GM23338 (cell line): ENCODE results near the gene SLC6A19. TPM values are rescaled to one million over a fixed set of nuclear protein-coding genes. Genes with fewer than 3 reads are reported as not detected.

Experiments
- ATAC-seq: fragments of 200-7000 bp; cut with Tn5 transposase; 3 replicates; pipeline ENCODE4 v1.9.1; 2020
- DNase-seq: peaks from one replicate; pipeline ENCODE4 v3.0.0-alpha.2; 2015; ENCODE audit warnings: low spot score
- H2AFZ ChIP-seq: fragments of 200-600 bp; sonication (generic); 2 replicates; pipeline ENCODE4 v1.8.0; 2016; ENCODE audit warnings: antibody characterized with exemption, mild to moderate bottlenecking, moderate library complexity
- H3F3A ChIP-seq: fragments of 200-600 bp; sonication (generic); replicated peaks from 2 replicates; pipeline ENCODE4 v1.8.0; 2017; ENCODE audit warnings: antibody characterized with exemption, mixed run types, low read depth
- H3K27ac ChIP-seq: fragments of 200-600 bp; sonication (generic); 2 replicates; pipeline ENCODE4 v1.6.1; 2016; ENCODE audit warnings: low read depth
- H3K27me3 ChIP-seq: fragments of 200-600 bp; sonication (generic); 2 replicates; pipeline ENCODE4 v1.8.0; 2016; ENCODE audit warnings: mild to moderate bottlenecking, mixed run types, moderate library complexity; ENCODE audit not compliant: insufficient read depth
- H3K36me3 ChIP-seq: fragments of 200-600 bp; sonication (generic); 2 replicates; pipeline ENCODE4 v1.8.0; 2016; ENCODE audit warnings: mild to moderate bottlenecking; ENCODE audit not compliant: insufficient read depth
- H3K4me1 ChIP-seq: fragments of 200-600 bp; sonication (generic); 2 replicates; pipeline ENCODE4 v1.8.0; 2016; ENCODE audit warnings: mild to moderate bottlenecking, moderate library complexity; ENCODE audit not compliant: insufficient read depth
- H3K4me2 ChIP-seq: fragments of 200-600 bp; sonication (generic); 2 replicates; pipeline ENCODE4 v1.7.1; 2017; ENCODE audit warnings: mixed run types
- H3K4me3 ChIP-seq: fragments of 200-600 bp; sonication (generic); 2 replicates; pipeline ENCODE4 v1.6.1; 2016; ENCODE audit warnings: mixed run types
- H3K79me2 ChIP-seq: fragments of 200-600 bp; sonication (generic); replicated peaks from 2 replicates; pipeline ENCODE4 v1.8.0; 2017; ENCODE audit warnings: mild to moderate bottlenecking; ENCODE audit not compliant: insufficient read depth
- H3K9me2 ChIP-seq: fragments of 200-600 bp; sonication (generic); 2 replicates; pipeline ENCODE4 v1.8.0; 2017; ENCODE audit not compliant: insufficient read depth
- H4K20me1 ChIP-seq: fragments of 200-600 bp; sonication (generic); replicated peaks from 2 replicates; pipeline ENCODE4 v1.8.0; 2017; ENCODE audit warnings: mild to moderate bottlenecking; ENCODE audit not compliant: insufficient read depth
- H3K27ac Mint-ChIP-seq: 2 replicates; pipeline ENCODE4 v1.8.0; 2020; ENCODE audit warnings: inconsistent platforms, mild to moderate bottlenecking, moderate library complexity, mixed read lengths
- H3K27me3 Mint-ChIP-seq: 3 replicates; pipeline ENCODE4 v1.8.0; 2022; ENCODE audit warnings: low read depth, mild to moderate bottlenecking, moderate library complexity, mixed read lengths, inconsistent platforms; ENCODE audit not compliant: insufficient read depth, poor library complexity
- H3K36me3 Mint-ChIP-seq: 3 replicates; pipeline ENCODE4 v1.8.0; 2021; ENCODE audit warnings: low read depth, mild to moderate bottlenecking, inconsistent platforms, moderate library complexity, mixed read lengths
- H3K4me1 Mint-ChIP-seq: 3 replicates; pipeline ENCODE4 v1.8.0; 2020; ENCODE audit warnings: mild to moderate bottlenecking, inconsistent platforms, mixed read lengths
- H3K4me3 Mint-ChIP-seq: 3 replicates; pipeline ENCODE4 v1.8.0; 2021; ENCODE audit warnings: moderate library complexity, mild to moderate bottlenecking, inconsistent platforms, mixed read lengths
- H3K9me3 Mint-ChIP-seq: 3 replicates; pipeline ENCODE4 v1.8.0; 2020; ENCODE audit warnings: moderate library complexity, mild to moderate bottlenecking, inconsistent platforms, mixed read lengths
- CREB1 ChIP-seq: fragments of 250-450 bp; sonication (Bioruptor Pico); IDR thresholded peaks from 2 replicates; pipeline ENCODE4 v1.5.0; 2020; ENCODE audit warnings: low read depth, mild to moderate bottlenecking, moderate library complexity
- EZH2 ChIP-seq: fragments of 200-600 bp; sonication (generic); IDR thresholded peaks from one replicate; pipeline ENCODE4 v1.8.0; 2017; ENCODE audit warnings: antibody characterized with exemption, mild to moderate bottlenecking, low read depth; ENCODE audit not compliant: unreplicated experiment
- EZH2phosphoT487 ChIP-seq: fragments of 200-600 bp; sonication (generic); IDR thresholded peaks from one replicate; pipeline ENCODE4 v1.8.1; 2018; ENCODE audit warnings: antibody characterized with exemption; ENCODE audit not compliant: unreplicated experiment
- JUNB ChIP-seq: IDR thresholded peaks from one replicate; pipeline ENCODE4 v1.6.1; 2016; ENCODE audit warnings: antibody characterized with exemption; ENCODE audit not compliant: unreplicated experiment
- NANOG ChIP-seq: IDR thresholded peaks from 2 replicates; pipeline ENCODE4 v1.6.1; 2016; ENCODE audit warnings: antibody characterized with exemption, borderline replicate concordance
- POLR2AphosphoS5 ChIP-seq: IDR thresholded peaks from 2 replicates; pipeline ENCODE4 v1.6.1; 2016; ENCODE audit warnings: antibody characterized with exemption, low read depth
- STAT1 ChIP-seq: IDR thresholded peaks from one replicate; pipeline ENCODE4 v1.6.1; 2016; ENCODE audit warnings: antibody characterized with exemption; ENCODE audit not compliant: unreplicated experiment
- ZNF114 ChIP-seq: fragments of 250-450 bp; sonication (Bioruptor Pico); IDR thresholded peaks from 2 replicates; pipeline ENCODE4 v1.5.0; 2020; ENCODE audit warnings: mild to moderate bottlenecking, moderate library complexity
- ZNF331 ChIP-seq: fragments of 250-450 bp; sonication (Bioruptor Pico); IDR thresholded peaks from 2 replicates; pipeline ENCODE4 v1.5.0; 2020; ENCODE audit warnings: low read depth, mild to moderate bottlenecking, moderate library complexity
- polyA plus RNA-seq: library from polyadenylated mRNA; unstranded; fragments of >200 nt; fragmentation: Nextera tagmentation; extraction: Ambion mirVana; gene quantifications from 2 replicates; pipeline ENCODE4 v1.2.1, GENCODE V29; 2016
- total RNA-seq: library from RNA; depleted of rRNA; stranded (reverse); fragments of >200 nt; shearing (Covaris generic); gene quantifications from 2 replicates; pipeline ENCODE4 v1.2.3, GENCODE V29; 2014
- TF ChIP-seq, protein P1 (sequence below): IDR thresholded peaks from 2 replicates; pipeline ENCODE4 v1.6.1; 2016; ENCODE audit warnings: antibody characterized with exemption
- TF ChIP-seq, protein P2 (sequence below): fragments of 250-450 bp; sonication (Bioruptor Pico); IDR thresholded peaks from 2 replicates; pipeline ENCODE4 v1.5.0; 2020; ENCODE audit warnings: mild to moderate bottlenecking, moderate library complexity
- TF ChIP-seq, protein P3 (sequence below): IDR thresholded peaks from one replicate; pipeline ENCODE4 v1.6.1; 2018; ENCODE audit warnings: antibody characterized with exemption; ENCODE audit not compliant: unreplicated experiment
- TF ChIP-seq, protein P4 (sequence below), 2 experiments: fragments of 200-600 bp in 1 of 2; sonication (generic) in 1 of 2; conservative IDR thresholded peaks; 2 replicates each; pipeline versions ENCODE4 v1.5.1 to v1.6.1; 2016 to 2017; ENCODE audit warnings: antibody characterized with exemption in 2 of 2, low read depth in 2 of 2, mild to moderate bottlenecking in 2 of 2, moderate library complexity in 1 of 2

The SLC6A19 gene
- total and polyA plus RNA-seq, 2 experiments from 2014 or later, result not detected

DNA sequence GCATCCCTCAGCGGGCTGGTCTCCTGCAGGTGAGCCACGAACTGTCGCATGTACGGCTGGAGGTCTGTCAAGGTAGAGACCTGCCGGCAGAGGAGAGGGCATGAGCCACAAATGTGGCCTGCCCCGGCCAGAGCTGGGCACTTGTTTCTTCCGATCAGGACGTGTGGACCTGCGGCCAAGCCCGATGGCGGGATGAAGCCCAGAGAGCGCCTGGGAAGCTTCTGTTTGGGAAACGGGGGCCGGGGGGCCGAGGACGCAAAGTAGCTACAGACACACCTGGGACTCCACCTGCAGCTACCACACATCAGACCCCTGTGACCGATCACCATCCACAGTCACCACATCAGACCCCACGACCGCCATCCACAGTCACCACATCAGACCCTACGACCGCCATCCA lies 70.8 kb downstream of the SLC6A19 start (continued):
- TF ChIP-seq, protein P1, sequence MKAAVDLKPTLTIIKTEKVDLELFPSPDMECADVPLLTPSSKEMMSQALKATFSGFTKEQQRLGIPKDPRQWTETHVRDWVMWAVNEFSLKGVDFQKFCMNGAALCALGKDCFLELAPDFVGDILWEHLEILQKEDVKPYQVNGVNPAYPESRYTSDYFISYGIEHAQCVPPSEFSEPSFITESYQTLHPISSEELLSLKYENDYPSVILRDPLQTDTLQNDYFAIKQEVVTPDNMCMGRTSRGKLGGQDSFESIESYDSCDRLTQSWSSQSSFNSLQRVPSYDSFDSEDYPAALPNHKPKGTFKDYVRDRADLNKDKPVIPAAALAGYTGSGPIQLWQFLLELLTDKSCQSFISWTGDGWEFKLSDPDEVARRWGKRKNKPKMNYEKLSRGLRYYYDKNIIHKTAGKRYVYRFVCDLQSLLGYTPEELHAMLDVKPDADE, result no peak
- TF ChIP-seq NANOG (no peak), ZNF114 (CRISPR knock-in tag) (no peak)
- TF ChIP-seq, protein P2, sequence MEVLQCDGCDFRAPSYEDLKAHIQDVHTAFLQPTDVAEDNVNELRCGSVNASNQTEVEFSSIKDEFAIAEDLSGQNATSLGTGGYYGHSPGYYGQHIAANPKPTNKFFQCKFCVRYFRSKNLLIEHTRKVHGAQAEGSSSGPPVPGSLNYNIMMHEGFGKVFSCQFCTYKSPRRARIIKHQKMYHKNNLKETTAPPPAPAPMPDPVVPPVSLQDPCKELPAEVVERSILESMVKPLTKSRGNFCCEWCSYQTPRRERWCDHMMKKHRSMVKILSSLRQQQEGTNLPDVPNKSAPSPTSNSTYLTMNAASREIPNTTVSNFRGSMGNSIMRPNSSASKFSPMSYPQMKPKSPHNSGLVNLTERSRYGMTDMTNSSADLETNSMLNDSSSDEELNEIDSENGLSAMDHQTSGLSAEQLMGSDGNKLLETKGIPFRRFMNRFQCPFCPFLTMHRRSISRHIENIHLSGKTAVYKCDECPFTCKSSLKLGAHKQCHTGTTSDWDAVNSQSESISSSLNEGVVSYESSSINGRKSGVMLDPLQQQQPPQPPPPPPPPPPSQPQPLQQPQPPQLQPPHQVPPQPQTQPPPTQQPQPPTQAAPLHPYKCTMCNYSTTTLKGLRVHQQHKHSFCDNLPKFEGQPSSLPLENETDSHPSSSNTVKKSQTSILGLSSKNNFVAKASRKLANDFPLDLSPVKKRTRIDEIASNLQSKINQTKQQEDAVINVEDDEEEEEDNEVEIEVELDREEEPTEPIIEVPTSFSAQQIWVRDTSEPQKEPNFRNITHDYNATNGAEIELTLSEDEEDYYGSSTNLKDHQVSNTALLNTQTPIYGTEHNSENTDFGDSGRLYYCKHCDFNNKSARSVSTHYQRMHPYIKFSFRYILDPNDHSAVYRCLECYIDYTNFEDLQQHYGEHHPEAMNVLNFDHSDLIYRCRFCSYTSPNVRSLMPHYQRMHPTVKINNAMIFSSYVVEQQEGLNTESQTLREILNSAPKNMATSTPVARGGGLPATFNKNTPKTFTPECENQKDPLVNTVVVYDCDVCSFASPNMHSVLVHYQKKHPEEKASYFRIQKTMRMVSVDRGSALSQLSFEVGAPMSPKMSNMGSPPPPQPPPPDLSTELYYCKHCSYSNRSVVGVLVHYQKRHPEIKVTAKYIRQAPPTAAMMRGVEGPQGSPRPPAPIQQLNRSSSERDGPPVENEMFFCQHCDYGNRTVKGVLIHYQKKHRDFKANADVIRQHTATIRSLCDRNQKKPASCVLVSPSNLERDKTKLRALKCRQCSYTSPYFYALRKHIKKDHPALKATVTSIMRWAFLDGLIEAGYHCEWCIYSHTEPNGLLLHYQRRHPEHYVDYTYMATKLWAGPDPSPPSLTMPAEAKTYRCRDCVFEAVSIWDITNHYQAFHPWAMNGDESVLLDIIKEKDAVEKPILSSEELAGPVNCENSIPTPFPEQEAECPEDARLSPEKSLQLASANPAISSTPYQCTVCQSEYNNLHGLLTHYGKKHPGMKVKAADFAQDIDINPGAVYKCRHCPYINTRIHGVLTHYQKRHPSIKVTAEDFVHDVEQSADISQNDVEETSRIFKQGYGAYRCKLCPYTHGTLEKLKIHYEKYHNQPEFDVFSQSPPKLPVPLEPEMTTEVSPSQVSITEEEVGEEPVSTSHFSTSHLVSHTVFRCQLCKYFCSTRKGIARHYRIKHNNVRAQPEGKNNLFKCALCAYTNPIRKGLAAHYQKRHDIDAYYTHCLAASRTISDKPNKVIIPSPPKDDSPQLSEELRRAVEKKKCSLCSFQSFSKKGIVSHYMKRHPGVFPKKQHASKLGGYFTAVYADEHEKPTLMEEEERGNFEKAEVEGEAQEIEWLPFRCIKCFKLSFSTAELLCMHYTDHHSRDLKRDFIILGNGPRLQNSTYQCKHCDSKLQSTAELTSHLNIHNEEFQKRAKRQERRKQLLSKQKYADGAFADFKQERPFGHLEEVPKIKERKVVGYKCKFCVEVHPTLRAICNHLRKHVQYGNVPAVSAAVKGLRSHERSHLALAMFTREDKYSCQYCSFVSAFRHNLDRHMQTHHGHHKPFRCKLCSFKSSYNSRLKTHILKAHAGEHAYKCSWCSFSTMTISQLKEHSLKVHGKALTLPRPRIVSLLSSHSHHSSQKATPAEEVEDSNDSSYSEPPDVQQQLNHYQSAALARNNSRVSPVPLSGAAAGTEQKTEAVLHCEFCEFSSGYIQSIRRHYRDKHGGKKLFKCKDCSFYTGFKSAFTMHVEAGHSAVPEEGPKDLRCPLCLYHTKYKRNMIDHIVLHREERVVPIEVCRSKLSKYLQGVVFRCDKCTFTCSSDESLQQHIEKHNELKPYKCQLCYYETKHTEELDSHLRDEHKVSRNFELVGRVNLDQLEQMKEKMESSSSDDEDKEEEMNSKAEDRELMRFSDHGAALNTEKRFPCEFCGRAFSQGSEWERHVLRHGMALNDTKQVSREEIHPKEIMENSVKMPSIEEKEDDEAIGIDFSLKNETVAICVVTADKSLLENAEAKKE (CRISPR knock-in tag), result no peak

DNA sequence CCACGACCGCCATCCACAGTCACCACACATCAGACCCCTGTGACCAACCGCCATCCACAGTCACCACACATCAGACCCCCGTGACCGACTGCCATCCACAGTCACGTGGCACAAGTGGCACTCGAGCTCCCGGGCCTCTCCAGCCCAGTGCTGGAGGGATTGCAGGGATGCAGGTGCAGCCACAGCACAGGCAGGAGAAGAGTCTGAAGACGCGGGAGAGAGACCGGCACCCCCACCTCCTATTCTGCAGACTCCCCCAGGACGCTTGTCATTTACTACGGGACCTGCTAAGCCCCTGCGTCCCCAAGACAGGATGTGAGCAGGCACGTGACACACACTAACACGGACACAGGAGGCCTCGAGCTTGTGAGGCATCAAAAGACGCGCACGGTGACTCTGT lies 72.3 kb downstream of the SLC6A19 start:
- ATAC-seq (no peak), DNase-seq (no peak)
- Mint-ChIP-seq H3K9me3 (no peaks in the 10 kb centered on the region), H3K4me1 (no peaks in the 10 kb centered on the region), H3K36me3 (peaks cover 47% of the 10 kb centered on the region), H3K27ac (no peak overlapping the region), H3K27me3 (peaks cover 5% of the 10 kb centered on the region), H3K4me3 (no peak overlapping the region)
- H3K79me2 ChIP-seq, result peaks cover 17% of the 10 kb centered on the region
- H4K20me1 ChIP-seq, result no peaks in the 10 kb centered on the region
- no peaks in the 10 kb centered on the region for H3K4me1 ChIP-seq
- H3K36me3 ChIP-seq, result peaks cover 5% of the 10 kb centered on the region; the same call in 1 of the 2 replicates
- no peaks in the 10 kb centered on the region for H3K9me2 ChIP-seq
- no peak overlapping the region for H2AFZ ChIP-seq
- no peak overlapping the region for H3K27ac ChIP-seq
- H3K4me3 ChIP-seq, result no peak overlapping the region
- no peaks in the 10 kb centered on the region for H3K27me3 ChIP-seq
- H3F3A ChIP-seq, result no peaks in the 10 kb centered on the region
- H3K4me2 ChIP-seq, result no peak overlapping the region
- TF ChIP-seq STAT1 (no peak), CREB1 (CRISPR knock-in tag) (no peak), JUNB (no peak), EZH2 (no peak), EZH2phosphoT487 (no peak), ZNF114 (CRISPR knock-in tag) (no peak), ZNF331 (CRISPR knock-in tag) (no peak), POLR2AphosphoS5 (no peak)
- TF ChIP-seq, protein P3, sequence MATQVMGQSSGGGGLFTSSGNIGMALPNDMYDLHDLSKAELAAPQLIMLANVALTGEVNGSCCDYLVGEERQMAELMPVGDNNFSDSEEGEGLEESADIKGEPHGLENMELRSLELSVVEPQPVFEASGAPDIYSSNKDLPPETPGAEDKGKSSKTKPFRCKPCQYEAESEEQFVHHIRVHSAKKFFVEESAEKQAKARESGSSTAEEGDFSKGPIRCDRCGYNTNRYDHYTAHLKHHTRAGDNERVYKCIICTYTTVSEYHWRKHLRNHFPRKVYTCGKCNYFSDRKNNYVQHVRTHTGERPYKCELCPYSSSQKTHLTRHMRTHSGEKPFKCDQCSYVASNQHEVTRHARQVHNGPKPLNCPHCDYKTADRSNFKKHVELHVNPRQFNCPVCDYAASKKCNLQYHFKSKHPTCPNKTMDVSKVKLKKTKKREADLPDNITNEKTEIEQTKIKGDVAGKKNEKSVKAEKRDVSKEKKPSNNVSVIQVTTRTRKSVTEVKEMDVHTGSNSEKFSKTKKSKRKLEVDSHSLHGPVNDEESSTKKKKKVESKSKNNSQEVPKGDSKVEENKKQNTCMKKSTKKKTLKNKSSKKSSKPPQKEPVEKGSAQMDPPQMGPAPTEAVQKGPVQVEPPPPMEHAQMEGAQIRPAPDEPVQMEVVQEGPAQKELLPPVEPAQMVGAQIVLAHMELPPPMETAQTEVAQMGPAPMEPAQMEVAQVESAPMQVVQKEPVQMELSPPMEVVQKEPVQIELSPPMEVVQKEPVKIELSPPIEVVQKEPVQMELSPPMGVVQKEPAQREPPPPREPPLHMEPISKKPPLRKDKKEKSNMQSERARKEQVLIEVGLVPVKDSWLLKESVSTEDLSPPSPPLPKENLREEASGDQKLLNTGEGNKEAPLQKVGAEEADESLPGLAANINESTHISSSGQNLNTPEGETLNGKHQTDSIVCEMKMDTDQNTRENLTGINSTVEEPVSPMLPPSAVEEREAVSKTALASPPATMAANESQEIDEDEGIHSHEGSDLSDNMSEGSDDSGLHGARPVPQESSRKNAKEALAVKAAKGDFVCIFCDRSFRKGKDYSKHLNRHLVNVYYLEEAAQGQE, result no peak
- TF ChIP-seq, protein P4, sequence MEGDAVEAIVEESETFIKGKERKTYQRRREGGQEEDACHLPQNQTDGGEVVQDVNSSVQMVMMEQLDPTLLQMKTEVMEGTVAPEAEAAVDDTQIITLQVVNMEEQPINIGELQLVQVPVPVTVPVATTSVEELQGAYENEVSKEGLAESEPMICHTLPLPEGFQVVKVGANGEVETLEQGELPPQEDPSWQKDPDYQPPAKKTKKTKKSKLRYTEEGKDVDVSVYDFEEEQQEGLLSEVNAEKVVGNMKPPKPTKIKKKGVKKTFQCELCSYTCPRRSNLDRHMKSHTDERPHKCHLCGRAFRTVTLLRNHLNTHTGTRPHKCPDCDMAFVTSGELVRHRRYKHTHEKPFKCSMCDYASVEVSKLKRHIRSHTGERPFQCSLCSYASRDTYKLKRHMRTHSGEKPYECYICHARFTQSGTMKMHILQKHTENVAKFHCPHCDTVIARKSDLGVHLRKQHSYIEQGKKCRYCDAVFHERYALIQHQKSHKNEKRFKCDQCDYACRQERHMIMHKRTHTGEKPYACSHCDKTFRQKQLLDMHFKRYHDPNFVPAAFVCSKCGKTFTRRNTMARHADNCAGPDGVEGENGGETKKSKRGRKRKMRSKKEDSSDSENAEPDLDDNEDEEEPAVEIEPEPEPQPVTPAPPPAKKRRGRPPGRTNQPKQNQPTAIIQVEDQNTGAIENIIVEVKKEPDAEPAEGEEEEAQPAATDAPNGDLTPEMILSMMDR (conservative IDR thresholded peaks at IDR 0.05; ENCODE audit: low read depth in 2 of 2), result no peak
